HG02981 (cell line): ENCODE measurements around the gene FBXL17.

Experiments
- ATAC-seq: cut with Tn5 transposase; IDR thresholded peaks from one replicate; pipeline ENCODE4 v1.9.1; 2021; ENCODE audit warnings: mild to moderate bottlenecking, moderate library complexity; ENCODE audit not compliant: unreplicated experiment

The FBXL17 gene

DNA sequence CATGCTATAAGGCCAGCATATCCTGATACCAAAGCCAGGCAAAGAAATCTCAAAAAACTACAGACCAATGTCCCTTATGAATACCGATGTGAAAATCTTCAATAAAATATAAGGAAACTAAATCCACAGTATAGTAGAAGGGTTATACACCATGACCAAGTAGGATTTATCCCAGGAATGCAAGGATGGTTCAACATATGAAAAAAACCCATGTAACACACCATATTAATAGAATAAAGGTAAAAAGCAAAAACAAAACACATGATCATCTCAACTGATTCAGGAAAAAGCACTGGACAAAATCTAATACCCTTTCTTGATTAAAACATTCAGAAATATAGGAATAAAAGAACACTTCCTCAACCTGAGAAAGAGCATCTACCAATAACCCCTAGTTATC lies 6.1 kb downstream of the FBXL17 start:
- no peak for ATAC-seq

DNA sequence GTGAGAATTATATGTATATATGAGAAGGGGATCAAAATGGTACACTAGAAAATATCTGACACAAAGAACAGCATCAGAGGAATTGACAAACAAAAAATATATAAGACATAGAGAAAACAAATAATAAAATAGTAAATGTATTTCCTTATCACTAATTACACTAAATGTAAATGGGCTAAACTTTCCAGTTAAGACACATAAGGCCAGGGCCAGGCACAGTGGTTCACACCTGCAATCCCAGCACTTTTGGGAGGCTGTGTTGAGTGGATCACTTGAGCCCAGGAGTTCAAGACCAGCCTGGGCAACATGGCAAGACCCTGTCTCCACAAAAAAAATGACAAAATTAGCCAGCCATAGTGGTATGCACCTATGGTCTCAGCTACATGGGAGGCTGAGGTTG lies 8.5 kb downstream of the FBXL17 start:
- ATAC-seq: no peak

DNA sequence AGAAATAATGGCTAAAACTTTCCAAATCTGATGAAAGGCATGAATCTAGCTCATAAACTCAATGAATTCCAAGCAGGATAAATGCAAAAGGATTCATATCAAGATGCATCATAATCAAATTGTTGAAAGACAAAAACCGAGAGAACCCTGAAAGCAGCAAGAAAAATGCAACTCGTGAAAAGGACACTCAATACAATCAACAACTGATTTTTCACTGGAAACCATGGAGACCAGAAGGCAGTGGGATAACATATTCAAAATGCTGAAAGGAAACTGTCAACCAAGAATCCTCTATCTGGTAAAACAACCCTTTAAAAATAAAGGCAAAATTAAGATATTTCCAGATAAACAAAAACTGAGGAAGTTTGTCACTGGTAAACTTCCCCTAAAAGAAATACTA lies 9.5 kb downstream of the FBXL17 start:
- ATAC-seq: no peak

DNA sequence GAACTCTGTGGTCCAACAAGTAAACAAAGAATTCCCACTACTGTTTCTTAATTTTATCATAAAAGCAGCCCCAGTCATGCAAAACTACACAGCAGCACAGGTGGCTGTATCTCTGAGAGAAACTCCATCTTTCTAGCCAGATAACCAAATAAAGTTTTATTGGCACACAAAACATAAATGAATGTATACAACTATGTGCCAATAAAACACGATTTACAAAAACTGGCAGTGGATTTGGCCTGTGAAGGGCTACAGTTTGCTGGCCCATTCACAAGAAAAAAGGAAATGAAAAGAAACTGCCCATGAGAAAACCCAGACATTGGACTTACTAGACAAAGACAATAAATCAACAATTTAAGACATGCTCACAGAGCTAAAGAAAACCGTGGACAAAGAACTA lies 10.6 kb downstream of the FBXL17 start:
- ATAC-seq: no peak

DNA sequence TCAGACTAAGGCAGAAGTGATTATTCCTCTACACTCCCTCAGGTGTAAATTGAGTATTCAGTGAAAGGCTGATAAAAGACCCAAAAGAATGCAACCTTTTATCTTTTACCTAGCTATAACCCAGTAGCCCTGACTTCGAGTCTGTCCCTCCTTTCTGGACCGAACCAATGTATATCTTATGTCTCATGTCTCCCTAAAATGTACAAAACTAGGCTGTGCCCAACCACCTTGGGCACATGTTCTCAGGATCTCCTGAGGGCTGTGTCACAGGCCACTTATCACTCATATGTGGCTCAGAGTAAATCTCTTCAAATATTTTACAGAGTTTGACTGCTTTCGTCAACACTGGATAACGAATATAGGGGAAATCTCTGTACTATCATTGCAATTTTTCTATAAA lies 12.7 kb downstream of the FBXL17 start:
- no peak for ATAC-seq

DNA sequence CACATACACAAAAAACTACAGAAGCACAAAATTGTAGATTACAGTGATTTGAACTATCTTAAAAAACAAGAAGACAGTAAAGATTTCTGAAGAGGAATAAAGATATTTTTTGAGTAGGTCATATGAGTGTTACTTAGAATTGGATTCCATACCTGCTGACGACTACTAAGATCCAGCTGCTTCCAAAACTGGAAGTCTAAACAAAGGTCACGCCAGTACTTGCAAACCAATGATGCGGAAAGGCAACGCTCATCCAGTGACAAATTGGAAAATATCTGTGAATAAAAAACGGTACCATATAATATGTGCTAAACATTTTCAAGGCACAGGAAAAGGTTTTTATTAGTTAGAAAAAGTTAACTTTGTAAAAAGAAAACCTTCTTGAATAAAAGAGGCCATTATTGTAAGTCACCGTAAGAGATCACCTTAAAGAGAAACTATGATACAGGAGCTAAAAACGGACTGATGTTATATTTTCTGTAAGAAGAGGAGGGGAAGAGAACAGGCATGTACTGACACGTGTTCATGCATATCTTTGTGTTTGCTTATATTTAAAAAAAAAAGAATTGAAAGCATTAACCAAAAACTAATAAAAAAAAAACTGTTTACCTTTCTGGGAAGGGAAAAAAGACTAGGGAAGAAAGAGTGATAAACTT lies 14.1 kb downstream of the FBXL17 start:
- ATAC-seq: no peak

DNA sequence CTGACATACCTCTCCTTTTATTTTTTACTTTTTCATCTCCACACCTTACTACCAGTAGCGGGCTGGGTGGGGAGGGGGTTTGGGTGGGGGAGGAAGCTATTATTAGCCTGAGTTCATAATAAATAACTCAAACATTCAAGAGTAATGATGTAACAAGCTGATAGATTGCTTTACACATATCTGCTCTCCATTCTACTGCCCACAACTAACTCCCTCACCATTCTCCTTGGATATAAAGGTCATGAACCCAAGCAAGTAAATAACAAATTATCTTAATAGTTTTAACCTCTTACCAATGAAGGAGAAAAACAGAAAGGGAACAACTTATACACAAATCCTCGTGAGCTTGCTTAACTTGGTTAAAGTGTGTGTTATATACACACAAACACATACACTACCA lies 15.4 kb downstream of the FBXL17 start:
- no peak for ATAC-seq

DNA sequence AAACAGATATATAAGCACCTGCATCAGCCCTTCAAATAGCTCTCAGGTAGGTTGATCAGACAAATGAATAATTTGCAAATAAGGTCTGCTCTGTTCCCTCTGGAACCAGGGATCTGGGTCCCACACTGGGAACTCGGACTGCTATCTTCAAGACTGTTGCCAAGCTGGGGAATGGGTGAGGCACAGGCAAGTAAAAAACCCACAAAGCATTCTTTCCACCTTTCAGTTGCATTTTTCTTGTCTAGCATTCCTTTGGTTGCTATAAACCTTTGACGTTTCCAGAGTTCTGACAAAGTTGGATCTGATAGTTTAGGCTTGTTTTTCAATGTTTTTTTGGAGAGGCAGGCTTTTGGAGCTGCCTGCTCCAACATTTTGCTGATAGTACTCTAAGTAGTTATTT lies 20.1 kb downstream of the FBXL17 start:
- no peak for ATAC-seq

DNA sequence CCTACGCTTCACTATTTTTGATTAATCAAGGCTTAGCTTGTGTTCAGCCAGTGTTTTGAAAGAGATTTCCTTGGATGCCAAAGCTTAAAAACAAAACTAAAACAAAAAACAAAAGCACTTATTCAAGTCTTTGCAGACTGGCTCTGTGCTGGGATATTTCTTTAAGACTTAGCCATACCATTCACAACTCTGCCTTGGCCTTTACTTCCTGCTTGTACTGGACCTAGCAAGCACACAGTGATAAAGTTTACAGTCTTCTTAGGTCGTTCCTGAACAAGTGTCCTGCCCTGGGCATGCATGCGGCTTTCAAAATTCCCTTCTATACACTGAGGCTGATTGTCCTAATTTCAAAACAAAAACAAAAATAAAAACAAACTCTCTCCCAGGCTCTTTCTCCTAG lies 20.7 kb downstream of the FBXL17 start:
- ATAC-seq: no peak

DNA sequence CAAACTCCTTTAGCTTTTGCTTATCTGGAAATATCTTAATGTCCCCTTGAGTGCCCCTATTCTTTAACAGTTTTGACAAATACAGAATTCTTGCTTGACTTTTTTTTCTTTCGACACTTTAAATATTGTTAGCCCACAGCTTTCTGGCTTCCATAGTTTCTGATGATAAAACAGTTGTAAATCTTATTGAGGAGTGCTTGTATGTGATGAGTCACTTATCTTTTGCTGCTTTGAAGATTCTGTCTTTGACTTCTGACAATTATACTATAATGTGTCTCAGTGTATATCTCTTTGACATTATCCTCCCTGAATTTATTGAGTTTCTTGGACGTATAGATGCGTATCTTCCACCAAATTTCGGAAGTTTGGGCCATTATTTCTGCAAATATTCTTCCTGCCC lies 21.6 kb downstream of the FBXL17 start:
- no peak for ATAC-seq

DNA sequence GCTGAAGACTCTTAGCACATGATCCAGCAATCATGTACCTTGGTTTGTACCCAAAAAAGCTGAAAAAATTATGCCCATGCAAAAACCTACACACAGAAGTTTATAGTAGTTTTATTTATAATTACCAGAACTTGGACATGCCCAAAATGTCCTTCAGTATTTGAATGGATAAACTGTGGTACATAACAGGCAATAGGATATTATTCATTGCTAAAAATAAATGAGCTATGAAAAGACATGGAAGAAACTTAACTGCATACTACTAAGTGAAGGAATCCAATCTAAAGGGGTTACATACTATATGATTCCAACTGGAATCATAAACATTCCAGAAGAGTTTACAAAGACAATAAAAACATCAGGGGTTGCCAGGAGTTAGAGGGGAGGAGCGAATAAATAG lies 25.6 kb downstream of the FBXL17 start:
- no peak for ATAC-seq

DNA sequence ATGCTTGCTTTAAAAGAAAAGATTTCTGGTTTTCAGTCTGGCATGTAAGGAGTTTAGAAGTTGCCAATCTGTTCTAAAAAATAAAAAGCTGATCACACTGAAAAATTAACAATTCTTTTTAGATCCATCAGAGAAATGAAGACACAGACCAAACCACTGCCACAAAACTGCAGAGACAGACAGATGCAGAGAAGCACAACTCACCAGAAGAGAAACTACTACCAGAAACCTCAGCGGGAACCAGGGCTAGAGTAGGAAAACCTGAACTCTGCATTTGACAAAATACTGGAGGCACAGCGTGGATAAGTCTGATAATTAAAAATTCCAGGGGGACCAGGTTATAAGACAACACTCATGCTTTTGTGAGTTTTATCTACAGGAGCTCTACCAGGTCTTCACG lies 28.8 kb downstream of the FBXL17 start:
- no peak for ATAC-seq

DNA sequence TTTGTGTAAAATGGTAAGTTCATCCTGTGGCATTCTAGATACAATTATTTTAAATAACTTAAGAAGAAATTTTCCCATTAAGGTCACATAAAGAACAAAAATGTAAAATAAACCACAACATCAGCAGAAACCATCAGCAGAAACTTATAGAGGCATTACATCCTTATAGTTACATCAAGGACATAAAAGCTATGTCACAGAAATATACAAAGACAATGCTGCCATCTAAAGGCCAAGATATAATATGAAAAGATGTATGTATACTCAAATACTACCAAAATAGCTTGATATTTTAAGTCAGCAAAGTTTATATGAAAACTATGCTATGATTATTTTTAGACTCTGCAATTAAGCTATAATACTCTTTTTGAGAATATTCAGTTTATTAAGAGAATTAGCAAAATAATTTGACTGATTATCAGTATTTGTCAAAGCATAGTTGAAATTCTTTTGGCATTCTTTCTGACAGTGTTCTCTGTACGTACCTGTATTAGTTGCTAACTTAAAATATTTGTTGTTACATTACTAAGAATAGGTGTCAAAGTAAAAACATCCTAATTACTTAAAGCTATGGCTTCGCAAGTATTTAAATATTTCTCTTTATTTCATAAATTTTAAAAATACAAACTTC lies 36.2 kb downstream of the FBXL17 start:
- ATAC-seq: peak; percentile 77

DNA sequence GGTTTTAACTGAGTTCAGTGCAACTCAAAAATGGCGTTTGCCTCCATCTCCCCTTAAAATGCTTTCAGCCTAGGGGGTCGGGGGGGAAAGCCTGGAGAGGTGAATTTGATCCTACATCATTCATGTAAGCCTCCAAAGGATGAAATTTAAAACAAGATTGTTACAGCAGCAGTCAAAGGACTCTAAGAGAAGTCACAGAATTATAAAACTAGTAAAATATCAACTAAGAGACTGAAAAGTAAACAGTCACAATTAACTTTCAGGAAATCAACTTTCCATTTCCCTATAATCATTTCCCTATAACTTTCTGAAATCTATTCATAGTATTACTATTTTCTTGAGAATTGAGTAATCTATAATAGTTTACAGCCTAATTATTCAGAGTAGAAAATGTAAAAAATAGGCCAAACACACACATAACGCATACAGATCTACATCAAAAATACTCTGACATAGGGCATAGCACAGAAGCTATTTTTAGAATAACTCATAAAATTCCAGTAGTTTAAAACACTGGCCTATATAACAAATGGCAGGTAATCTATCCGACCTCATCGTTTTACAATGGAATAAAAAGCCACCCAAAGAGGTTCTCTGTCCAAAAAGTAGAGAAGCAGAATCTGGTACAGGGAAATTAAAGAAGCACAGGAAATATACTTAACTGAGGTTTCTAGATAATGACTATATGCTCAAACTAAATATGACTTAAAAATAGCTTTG lies 37.6 kb downstream of the FBXL17 start:
- ATAC-seq: no peak

DNA sequence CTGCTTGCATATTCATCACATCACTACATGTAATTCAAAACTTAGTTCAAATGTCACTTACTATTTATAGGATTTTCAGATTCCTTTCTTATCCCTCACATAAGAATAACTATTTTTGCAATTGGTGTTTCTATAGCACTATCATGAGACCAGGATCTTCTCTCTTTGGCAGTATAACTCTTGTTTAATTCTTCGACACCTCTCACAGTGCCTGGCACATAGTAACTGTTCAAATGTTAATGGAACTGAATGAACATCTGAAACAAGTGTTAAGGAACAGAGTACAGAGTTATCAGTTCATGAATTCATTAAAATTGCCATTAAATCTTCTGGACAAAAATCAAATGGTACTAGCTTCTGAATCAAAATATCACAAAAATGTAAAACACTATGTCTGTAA lies 40.0 kb downstream of the FBXL17 start:
- no peak for ATAC-seq

DNA sequence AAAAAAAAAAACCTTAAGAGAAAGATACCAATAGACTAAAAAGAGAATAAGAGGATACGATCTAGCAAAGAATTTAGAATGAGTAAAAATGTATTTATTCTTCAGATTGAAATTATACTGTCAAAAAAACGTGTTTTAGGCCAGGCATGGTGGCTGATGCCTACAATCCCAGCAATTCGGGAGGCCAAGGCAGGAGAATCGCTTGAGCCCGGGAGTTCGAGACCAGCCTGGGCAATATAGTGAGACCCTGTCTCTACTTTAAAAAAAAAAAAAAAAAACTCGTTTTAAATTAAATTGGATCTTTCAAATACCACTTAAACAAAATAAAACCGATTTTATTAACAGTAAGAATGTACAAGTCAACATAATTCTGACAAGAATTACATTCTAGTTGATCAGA lies 41.8 kb downstream of the FBXL17 start:
- ATAC-seq: no peak

DNA sequence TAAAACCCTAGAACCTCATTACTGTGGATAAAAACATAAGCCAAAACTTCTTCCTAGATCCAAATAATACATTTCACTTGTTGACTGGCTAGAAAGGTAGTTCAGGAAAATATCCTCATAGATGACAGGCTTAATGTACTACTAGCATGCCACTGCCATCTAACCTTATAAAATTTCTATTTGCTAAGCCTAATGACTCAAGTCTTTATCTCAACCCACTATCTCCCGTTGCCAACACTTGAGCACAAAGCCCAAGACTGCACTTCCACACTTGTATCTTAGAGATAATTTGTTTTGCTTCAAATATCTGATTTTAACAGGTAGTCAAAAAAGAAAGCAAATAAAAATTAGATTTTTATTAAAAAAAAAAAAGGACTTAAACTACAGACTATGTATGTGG lies 42.7 kb downstream of the FBXL17 start:
- no peak for ATAC-seq

DNA sequence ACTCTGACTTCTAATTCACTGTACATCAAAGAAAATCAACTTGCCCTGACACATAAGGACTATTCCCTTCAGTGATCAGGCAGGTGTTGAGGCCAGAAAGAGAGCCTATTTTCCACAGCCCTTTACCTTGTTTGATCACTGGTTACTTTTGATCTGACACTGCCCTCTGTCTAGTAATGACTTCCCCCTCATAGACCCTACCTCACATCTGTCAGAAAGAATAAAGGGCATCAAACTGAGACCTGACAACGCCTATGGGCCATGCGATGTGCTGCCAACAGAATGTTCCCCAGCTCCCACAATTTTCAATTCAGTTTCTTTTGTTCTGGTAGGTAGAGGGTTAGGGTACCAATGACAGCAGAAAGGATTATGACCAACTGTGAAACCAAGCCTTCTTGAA lies 47.7 kb downstream of the FBXL17 start:
- no peak for ATAC-seq

DNA sequence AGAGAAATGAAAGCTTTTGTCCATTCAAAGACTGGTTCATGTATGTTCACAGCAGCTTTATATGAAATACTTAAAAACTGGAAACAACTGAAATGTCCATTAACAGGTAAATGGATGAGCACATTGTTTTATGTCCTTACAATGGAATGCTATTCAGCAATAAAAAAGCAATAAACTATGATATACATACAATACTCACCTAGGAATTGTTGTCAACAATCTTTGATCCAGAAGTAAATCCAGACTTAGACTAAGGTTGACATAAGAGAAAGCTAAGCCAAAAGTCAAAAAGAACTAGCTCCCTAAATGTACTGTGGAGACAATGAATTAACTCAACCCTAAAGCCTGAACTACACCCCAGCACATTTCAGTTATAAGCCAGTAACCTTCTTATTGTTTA lies 54.9 kb downstream of the FBXL17 start:
- ATAC-seq: no peak

DNA sequence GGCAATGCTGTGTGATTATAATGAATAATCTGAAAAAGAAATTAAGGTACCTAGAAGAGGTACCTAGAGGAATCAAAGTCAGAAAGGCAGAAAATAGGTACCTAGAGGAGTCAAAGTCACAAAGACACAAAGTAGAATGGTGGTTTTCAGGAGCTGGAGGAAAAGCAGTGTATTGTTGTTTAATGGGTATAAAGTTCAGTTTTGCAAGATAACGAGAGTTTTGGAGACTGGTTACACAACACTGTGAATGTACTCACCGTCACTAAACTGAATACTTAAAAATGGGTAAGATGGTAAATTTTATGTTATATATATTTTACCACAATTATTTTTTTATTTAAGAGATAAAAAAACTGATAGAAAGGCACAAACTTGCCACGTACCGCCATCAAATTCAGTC lies 57.0 kb downstream of the FBXL17 start:
- ATAC-seq: no peak

DNA sequence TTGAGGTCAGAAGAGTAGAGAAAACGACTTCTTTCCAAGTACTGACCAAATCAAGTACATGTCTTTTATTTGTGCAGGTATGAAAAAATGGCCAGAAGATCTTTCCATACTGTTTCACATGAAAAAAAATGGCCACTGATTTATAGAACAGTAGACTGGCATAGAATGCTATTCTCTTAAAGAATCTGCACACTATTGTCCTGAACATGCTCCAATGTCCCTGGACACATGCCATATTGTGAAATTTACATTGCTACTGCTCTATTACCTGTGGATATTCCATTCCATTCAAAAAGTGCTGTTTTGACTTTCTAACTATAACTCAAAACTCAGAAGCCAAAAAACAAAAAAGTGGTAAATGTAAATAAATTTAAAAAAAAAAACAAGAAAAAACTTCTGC lies 60.6 kb downstream of the FBXL17 start:
- no peak for ATAC-seq

DNA sequence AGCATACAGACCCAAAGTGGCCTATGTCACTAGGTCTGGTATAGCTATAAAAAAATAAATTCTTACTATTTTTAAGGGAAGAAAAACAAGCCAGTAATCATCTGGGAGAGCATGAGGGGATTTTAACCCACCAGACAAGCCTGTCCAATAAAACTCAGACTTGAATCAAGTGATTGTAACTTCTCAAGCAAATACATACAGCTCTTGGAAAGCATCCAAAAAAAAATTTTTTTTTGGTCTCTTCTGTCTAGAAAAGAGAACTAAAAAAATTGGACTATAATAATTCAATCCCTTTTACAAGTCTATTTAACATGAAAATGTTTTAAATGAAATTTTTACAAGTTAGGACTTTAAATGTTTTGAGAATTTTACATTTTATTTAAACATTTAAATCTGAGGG lies 61.7 kb downstream of the FBXL17 start:
- no peak for ATAC-seq

DNA sequence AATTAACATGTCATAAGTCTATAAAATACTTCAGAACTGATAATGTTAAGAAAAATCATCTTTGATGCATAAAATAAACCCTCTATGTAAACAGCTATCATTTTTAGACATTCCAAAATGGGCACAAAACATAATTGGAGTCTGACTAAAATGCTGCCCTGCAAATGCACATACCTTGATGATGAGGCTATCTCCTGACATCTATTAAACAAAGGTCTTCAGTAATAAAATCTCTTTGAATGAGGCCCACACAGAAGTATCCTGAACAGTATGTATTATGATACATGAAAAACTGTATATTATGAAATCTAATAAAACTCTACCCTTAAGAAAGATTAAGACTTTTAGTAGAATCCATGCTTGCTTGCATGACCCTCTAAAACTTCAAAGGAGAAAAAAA lies 66.1 kb downstream of the FBXL17 start:
- ATAC-seq: no peak
